HG03457 (cell line): ENCODE data around the gene SLC38A4.

ENCODE experiments used
- ATAC-seq: cut with Tn5 transposase; IDR thresholded peaks from one replicate; pipeline ENCODE4 v1.9.1; 2021; ENCODE audit warnings: moderate number of reproducible peaks; ENCODE audit not compliant: unreplicated experiment

Gene SLC38A4

DNA sequence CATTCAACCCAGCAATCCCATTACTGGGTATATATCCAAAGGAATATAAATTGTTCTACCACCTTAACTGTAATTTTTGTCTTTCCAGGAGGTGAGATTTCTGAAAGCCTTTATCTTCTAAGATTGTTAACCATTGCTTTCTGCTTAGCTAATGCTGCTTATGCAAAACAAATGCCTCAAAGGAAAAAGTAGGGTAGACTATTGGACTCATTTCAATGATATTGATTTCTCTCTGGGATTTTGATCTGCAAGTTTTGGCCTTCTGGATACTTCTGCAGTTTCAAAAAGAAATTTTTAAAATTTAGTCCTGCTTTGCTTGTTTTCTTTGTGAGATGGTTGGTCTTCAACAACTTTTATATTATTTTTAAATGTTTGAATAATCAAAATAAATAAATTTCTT lies 108.6 kb downstream of the SLC38A4 start:
- ATAC-seq = no peak
